ENCODE data around the gene DNPH1.

Gene DNPH1

DNA sequence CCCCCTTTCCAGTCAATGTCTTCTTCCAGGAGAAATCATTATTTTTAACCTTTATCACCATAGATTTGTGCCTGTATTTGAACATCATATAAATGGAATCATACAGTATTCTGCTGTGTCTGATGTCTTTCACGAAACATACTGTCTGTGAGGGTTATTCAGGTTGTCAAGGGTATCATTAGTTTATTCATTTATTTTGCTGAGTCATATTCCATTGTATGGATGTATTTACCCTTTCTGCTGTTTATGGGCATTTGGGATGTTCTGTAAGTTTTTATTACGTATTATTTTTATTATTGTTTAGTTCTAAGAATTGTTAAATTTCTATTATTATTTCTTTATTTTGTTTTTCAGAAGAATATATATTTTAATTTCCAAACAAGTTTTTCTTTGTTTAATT lies 22.0 kb downstream of the DNPH1 start:
- DNase-seq = no peak

DNA sequence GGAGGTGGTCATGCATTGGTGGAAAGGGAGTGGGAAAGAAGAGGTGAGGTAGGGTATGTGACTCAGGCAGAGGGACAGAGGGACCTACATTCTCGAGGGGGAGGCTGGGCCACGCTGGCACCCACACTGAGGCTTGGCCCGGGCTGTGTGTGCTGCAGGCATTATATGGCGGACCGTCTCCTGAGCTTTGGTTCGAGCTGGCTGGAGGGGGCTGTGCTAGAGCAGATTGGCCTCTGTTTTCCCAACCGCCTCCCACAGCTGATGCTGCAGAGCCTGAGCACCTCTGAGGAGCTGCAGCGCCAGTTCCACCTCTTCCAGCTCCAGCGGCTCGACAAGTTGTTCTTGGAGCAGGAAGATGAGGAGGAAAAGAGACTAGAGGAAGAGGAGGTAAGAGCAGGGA lies 23.4 kb downstream of the DNPH1 start:
- no peak for DNase-seq

DNA sequence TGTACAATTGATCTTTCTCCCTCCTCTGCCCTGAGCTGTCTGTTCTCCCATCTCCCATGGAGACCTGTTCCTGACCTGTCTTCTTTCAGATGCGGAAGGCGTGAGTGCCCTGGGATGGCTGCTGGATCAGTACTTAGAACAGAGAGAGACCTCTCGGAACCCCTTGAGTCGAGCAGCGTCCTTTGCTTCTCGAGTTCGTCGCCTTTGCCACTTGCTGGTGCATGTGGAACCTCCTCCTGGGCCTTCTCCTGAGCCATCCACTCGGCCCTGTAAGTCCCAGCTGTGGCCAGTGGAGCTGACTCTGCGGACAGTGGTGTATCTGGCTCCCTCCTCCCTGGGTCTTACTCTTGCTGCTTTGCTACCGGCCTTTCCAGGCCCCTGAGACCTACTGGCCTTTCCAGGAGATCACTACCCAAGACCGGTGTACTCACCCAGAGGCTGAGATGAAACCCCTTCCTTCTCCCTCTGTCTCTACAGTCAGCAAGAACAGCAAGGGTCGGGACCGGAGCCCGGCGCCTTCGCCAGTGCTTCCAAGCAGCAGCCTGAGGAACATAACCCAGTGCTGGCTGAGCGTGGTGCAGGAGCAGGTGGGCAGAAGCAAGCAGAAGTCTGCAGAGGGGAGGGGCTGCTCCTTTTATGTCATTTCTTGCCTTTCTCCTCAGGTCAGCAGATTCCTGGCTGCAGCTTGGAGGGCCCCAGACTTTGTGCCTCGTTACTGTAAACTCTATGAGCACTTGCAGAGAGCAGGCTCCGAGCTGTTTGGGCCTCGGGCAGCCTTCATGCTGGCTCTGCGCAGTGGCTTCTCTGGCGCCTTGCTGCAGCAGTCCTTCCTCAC lies 24.8 kb downstream of the DNPH1 start:
- DNase-seq = no peak

DNA sequence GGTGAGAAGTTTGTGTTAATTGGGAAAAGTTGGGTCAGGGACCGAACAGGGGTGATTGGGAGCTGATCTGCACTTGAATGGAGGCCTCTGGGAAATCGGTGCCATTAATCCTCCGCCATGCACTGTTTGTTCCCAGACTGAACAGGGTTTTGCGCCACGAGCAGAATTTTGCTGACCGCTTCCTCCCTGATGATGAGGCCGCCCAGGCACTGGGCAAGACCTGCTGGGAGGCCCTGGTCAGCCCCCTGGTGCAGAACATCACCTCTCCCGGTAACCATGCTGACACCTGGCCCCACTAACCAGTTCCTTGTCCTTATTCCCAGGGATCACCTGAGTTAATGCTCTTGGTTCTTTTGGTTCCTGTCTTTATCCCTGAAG lies 25.6 kb downstream of the DNPH1 start:
- no peak for DNase-seq

DNA sequence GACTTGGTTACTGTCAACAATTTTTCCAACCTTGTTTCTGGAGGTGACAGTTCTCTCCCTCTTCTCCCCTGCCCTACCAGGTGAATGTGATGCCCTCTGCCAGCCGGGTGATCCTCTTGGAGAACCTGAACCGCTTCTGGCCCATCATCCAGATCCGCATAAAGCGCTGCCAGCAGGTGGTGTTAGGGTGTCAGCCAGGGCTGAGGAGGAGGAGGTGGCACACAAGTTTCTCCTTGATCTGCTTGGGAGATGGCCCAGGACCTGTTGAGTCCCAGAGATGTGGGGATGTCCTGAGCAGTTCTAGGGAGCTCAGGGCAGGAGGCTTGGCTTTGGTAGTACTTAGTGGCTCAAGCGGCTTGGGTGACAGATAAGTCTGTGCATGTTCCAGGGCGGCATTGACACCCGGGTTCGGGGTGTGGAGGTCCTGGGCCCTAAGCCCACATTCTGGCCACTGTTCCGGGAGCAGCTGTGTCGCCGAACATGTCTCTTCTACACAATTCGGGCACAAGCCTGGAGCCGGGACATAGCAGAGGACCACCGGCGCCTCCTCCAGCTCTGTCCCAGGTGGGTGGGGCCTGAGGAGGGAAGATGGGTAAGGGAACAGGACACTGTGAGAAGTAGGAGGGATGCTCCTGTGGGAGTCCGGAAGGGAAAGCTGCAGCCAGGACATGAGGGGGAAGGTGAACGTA lies 26.1 kb downstream of the DNPH1 start:
- DNase-seq = no peak

DNA sequence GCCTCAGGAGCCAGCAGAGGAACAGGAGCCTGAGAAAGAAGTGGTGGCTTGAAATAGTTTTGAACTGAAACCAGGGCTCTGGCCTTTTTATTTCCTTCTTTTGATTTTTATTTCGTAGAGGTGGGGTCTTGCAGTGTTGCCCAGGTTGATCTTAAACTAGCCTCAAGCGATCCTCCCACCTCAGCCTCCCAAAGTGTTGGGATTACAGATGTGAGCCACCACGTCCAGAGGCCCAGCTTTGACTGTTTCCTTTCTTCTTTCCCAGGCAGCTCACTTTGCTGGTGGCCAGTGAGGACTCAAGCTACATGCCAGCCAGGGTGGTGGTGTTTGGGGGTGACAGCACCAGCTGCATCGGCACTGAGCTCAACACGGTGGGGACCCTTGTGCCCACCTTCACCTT lies 26.8 kb downstream of the DNPH1 start:
- no peak for DNase-seq

DNA sequence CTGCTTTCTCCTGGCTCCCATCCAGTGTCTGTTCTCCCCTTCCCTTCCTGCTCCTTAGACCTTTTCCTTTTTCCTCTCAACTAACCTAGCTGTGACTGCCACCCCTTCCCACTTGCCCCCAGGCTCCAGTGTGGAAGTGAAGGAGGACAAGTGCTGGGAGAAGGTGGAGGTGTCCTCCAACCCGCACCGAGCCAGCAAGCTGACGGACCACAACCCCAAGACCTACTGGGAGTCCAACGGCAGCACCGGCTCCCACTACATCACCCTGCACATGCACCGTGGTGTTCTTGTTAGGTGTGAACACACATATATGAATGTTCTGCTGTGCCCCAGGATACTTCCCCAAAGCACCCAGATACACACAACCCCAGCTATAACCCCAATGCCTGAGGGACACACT lies 28.7 kb downstream of the DNPH1 start:
- DNase-seq = no peak

DNA sequence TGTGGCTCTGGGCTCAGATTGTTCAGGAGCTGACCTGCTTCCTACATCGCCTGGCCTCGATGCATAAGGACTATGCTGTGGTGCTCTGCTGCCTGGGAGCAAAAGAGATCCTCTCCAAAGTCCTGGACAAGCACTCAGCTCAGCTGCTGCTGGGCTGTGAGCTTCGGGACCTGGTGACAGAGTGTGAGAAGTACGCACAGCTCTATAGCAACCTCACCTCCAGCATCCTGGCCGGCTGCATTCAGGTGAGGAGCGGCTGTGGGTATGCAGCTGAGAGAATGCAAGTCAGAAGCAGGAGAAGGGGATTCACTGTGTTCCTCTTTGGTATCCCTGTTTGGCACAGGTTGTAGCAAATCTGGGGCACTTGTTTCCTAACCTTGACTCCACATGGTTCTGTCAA lies 29.4 kb downstream of the DNPH1 start:
- DNase-seq = no peak

DNA sequence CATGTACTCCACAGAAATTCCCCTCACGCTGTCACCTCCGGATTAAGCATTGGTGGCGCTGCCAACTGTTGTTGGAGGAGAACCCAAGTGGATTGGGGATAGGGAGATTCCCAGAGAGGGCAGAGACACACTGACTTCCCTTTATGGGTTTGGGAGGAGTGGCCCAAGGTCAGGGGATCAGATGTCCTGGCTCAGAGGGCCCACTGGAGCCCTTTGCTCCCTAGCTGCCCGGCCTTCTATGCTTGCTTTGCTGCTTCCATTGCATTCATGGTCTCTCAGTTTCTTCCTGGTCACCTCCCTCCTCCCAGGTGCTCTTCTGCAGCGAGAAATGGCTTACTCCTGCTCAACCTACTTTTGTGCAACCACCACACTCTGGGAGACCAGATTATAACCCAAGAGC lies 32.9 kb downstream of the DNPH1 start:
- DNase-seq = no peak

DNA sequence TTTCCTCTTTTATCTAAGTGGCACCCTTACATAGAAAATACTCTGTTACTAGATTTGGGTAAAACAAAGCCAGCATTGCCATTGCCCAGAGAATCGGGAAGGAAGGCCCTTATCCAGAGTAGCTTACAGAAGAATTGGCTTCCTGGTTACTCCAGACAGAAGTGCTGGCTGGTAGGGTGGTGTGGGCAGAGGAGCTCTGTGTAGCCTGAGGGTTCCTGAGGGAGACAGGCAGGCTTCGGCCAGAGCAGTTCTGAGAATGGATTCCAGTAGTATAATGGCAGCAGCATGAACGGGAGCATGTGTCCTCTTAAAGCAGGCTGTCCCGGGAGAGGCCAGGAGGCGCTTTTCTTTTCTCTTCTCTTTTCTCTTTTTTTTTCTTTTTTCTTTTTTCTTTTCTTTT lies 35.4 kb downstream of the DNPH1 start:
- DNase-seq = no peak

DNA sequence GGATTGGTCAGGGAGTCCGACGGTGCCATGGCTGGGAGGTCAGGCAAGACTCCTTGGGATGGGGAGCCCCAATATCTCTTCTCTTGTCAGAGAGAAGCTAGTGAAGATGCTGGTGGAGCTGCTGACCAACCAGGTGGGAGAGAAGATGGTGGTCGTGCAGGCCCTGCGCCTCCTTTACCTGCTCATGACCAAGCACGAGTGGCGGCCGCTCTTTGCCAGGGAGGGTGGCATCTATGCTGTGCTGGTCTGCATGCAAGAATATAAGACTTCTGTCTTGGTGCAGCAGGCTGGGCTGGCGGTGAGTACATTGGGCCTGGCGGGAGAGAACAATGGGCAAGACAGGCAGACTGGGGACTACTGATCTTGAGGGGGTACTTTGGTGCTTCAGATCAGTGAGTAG lies 36.4 kb downstream of the DNPH1 start:
- DNase-seq = no peak

DNA sequence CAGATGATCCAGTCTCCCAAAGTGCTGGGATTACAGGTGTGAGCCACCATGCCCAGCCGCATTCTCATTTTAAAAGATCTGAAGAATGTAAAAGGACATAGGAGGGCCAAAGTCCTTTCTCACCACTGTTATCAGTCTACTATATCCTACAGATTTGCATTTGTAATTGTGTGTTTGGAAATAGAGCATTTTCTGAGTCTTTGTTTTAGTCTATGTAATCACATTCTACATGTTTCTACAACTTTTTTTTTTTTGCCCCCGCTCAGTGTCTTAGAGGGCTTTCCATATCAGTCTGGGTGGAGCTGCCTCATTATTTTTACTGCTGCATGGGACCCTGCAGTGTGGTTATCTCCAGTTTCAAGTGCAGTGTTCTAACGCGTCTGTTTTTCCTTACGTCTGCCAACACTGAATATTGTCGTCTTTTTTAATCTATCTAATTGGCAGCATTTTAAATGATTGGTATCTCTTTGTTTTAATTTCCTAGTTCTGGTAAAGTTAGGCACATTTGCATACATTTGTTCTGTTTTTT lies 39.4 kb downstream of the DNPH1 start:
- DNase-seq = no peak

DNA sequence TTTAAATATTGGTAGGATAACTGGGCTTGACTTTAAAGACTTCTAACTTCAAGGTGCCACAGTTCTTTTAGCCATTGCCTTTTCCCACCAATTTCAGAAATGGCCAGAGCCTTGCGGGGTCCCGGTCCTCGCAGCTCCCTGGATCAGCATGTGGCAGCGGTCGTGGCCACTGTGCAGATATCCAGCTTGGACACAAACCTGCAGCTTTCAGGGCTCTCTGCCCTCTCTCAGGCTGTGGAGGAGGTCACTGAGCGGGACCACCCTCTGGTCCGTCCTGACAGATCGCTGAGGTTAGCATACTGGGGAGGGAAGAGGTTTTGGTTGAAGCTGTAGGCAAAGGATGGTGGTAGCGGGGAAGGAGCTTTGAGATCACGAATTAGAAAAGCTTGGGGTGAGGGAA lies 40.9 kb downstream of the DNPH1 start:
- DNase-seq = no peak

DNA sequence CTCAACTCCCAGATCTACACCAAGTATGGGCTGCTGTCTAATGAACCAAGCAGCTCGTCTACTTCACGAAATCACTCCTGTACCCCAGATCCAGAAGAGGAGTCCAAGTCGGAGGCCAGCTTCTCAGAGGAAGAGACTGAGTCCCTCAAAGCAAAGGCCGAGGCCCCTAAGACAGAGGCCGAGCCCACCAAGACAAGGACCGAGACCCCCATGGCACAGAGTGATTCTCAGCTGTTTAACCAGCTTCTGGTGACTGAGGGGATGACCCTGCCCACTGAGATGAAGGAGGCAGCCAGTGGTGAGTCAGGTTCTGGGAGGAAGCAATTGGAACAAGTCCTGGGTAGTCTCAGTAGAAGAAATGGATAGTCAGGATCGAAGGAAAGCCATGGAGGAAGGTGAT lies 41.5 kb downstream of the DNPH1 start:
- no peak for DNase-seq

DNA sequence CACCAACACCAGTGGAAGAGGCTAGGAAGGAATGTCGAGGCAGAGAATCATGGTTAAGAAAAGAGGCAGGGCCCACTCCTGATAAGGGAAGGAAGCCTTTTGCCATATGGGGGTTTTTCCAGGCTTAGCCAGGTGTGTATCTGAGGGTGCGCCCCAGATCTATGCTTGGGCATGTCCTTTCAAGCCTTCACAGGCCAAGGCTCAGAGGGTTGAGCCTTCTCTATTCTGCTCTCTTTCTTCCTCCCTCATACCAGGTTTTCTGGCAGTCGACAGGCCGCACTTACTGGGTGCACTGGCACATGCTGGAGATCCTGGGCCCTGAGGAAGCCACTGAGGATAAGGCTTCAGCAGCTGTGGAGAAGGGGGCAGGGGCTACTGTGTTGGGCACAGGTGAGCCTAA lies 42.6 kb downstream of the DNPH1 start:
- DNase-seq = no peak

DNA sequence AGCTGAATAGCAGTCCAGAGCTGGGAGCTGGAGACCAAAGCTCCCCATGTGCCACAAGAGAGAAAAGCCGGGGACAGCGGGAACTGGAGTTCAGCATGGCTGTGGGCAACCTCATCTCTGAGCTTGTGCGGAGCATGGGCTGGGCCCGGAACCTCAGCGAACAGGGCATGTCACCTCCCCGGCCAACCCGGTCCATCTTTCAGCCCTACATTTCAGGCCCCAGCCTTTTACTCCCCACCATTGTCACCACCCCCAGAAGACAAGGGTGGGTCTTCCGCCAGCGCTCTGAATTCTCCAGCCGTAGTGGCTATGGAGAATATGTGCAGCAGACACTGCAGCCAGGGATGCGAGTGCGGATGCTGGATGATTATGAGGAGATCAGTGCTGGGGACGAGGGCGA lies 43.3 kb downstream of the DNPH1 start:
- DNase-seq = no peak

DNA sequence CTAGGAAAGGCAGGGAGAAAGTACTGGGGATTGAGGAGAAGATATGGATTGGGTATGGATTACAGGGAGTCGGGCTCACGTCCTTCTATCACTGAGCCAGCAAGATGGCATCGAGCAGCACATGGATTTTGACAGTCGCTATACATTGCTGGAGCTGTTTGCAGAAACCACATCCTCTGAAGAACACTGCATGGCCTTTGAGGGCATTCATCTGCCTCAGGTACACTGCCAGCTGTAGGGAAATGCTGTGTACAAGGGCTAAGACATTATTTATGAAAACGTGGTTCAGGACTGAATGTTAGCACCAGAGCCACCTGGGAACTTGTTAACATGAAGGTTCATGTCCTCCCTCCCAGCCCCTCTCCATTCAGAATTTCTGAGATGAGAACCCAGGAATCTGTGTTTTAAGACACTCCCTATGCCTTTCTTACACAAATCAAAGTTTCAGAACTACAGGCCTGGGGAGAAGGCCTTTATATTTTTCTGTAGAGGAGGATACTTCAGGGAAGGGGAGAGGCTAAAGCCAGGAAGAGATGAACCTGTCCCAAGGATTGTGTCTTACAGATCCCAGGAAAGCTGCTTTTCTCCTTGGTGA lies 43.8 kb downstream of the DNPH1 start:
- no peak for DNase-seq

DNA sequence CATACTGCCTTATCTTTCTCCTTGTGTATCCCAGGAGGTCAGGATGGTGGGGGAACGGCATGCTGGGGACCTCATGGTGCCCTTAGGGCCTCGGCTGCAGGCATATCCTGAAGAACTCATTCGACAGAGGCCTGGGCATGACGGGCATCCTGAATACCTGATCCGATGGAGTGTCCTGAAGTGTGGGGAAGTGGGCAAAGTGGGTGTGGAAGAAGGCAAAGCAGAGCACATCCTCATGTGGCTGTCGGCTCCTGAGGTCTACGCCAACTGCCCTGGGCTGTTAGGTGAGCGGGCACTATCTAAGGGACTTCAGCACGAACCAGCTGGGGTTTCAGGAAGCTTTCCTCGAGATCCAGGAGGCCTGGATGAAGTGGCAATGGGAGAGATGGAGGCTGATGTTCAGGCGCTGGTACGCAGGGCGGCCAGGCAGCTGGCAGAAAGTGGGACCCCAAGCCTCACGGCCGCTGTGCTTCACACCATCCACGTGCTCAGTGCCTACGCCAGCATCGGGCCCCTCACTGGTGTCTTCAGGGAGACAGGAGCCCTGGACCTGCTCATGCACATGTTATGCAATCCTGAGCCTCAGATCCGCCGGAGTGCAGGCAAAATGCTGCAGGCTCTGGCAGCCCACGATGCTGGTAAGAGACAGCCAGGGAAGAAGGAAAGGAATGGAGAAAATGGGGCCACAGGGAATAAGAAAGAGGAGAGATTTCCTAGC lies 44.9 kb downstream of the DNPH1 start:
- DNase-seq = no peak

DNA sequence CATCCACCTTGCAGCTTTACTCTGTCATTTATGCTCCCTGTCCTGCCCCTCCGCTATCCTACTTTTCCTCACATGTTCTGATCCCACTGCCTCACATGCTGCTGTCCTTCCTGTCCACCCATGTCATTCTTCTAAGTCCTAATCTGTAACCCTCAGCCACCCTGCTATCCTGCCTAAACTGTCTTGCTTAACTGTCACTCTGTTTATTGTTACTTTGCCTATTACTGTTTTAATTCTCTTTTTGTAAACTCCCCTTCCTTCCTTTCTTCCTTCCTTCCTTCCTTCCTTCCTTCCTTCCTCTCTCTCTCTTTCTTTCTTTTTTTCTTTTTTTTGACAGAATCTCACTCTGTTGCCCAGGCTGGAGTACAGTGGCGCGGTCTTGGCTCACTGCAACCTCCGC lies 45.8 kb downstream of the DNPH1 start:
- no peak for DNase-seq

DNA sequence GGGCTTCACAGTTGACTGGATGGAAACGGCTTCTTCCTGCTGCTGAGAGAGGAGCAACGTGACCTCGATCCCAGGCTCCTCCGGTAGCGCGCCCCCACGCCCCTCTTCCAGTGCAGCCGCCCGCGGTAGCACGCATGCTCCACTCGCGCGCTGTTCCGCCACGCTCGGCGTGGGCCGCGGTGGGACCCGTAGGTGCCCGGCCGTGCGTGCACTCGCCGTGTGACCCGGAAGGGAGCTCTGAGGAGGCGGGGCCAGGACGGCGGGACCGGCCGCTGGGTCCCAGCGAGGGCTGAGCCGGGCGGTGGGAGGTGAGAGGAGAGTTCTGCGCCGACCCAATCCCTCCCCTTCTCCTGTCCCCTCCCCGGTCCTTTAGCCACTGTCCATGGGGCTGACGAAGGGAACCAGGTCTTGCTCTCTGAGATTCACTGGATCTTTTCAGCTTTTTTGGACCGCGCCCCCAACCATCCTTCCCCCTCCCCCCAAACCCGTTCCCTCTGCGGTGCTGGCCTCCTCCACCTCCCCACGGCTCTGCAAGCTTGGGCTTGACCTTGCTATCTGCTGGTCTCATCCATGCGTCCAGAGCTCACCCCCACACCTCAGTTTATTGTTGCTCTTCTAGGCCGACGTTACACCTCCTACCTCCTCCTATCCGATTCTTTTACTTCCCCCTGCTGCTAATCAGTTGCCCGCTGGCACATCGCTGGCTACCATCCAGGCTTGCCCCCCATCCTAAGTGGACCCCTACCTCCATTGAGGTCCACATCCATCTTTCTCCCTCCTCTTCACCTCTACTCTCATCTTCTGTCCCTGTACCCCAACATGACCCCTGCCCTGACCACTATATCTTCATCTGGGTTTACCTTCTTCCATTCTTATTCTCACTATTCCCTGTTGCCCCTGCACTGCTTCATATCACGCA lies 47.1 kb downstream of the DNPH1 start, which contains the start of gene CUL9:
Gene CUL9 (plus strand): TSS at position 255 of the 919 bp plus-strand sequence. CDS start 2,115 bp downstream, outside the sequence.
- peak; percentile 59 for DNase-seq

DNA sequence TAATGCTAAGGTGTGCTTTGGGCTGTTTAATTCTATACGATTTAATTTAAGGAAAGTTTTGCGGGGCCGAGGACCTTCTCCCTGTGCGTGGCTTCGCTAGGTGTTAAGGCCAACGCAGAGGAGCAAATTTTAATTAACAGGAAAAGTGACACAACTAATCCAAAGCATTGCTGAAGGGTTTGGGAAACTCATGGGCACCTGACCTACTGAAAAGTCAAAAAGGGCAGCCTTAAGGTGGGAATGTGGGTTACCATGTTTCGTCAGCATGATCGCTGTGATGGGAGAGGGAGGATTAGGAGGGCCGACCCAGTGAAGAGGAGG lies 47.7 kb downstream of the DNPH1 start:
- DNase-seq = no peak

DNA sequence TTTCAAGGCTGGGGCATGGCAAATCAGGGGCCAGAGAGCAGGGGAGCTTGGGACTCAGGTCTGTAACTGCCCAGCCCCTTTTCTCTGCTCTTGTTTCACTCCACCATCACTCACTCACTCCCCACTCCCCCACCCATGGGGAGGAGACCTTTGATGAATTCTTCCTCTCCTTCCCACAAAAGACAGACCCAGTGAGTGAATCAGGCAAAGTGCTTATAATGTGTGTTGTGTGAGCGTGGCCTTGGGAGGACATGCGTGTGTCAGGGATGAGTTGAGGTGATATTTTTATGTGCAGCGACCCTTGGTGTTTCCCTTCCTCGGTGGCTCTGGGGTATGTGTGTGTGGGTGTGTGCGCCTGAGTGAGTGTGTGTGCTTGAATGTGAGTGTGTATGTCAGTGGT lies 48.3 kb downstream of the DNPH1 start:
- no peak for DNase-seq

All from DMS79 (cell line).